CD4-positive, alpha-beta T cell (primary cell): ENCODE measurements around the gene RBBP4. TPM values are rescaled to one million over a fixed set of nuclear protein-coding genes. Genes with fewer than 3 reads are reported as not detected.

Experiments used
- ATAC-seq: fragments of 200-7000 bp; cut with Tn5 transposase; one replicate; pipeline ENCODE4 v1.10.0; 2022; ENCODE audit warnings: mild to moderate bottlenecking; ENCODE audit not compliant: poor library complexity
- CTCF ChIA-PET: fragments of 350-600 bp; sonication (Branson Sonifier 250); formaldehyde crosslinking; loops from one replicate; lab custom pipeline; 2021; ENCODE audit warnings: antibody characterized with exemption, inconsistent platforms; lab: Charles Lee
- POLR2A ChIA-PET: fragments of 350-600 bp; sonication (Branson Sonifier 250); formaldehyde crosslinking; loops from one replicate; lab custom pipeline; 2021; ENCODE audit warnings: antibody characterized with exemption, inconsistent platforms; lab: Charles Lee
- DNase-seq, 14 experiments: peaks; one replicate each; pipeline ENCODE4 v3.0.0-alpha.2; 2013 to 2020; ENCODE audit warnings: mixed read lengths in 2 of 14
- H3K27ac ChIP-seq, 2 donors: one replicate each; pipeline versions ENCODE4 v1.5.1 to v1.7.0; 2013; ENCODE audit warnings: low read length in 2 of 2, low read depth in 1 of 2, mild to moderate bottlenecking in 1 of 2
- H3K27me3 ChIP-seq, 2 experiments: 1 replicate in 1 of 2; 2 replicates in 1 of 2; pipeline versions ENCODE4 v1.6.1 to v1.7.0; 2013; ENCODE audit warnings: low read length in 2 of 2, control low read depth in 1 of 2, mild to moderate bottlenecking in 1 of 2, moderate library complexity in 1 of 2; ENCODE audit not compliant: insufficient read depth in 2 of 2, control insufficient read depth in 1 of 2
- H3K36me3 ChIP-seq: one replicate; pipeline ENCODE4 v1.6.1; 2013; ENCODE audit warnings: low read length, control low read depth; ENCODE audit not compliant: insufficient read depth
- H3K4me1 ChIP-seq: one replicate; pipeline ENCODE4 v1.6.1; 2013; ENCODE audit warnings: low read length, control low read depth; ENCODE audit not compliant: insufficient read depth
- H3K4me3 ChIP-seq: one replicate; pipeline ENCODE4 v1.5.1; 2013; ENCODE audit warnings: mild to moderate bottlenecking, low read length, moderate library complexity
- H3K9me3 ChIP-seq, 2 experiments: 1 replicate in 1 of 2; 2 replicates in 1 of 2; pipeline versions ENCODE4 v1.6.1 to v1.7.0; 2013; ENCODE audit warnings: low read length in 2 of 2, mild to moderate bottlenecking in 2 of 2, control low read depth in 1 of 2, moderate library complexity in 1 of 2; ENCODE audit not compliant: control insufficient read depth in 1 of 2, insufficient read depth in 1 of 2
- H3K27ac Mint-ChIP-seq: one replicate; pipeline ENCODE4 v1.8.0; 2020; ENCODE audit warnings: mixed read lengths
- H3K27me3 Mint-ChIP-seq: one replicate; pipeline ENCODE4 v1.8.0; 2021; ENCODE audit warnings: mixed read lengths
- H3K36me3 Mint-ChIP-seq: one replicate; pipeline ENCODE4 v1.8.0; 2021; ENCODE audit warnings: low read depth, mixed read lengths
- H3K4me1 Mint-ChIP-seq: one replicate; pipeline ENCODE4 v1.8.0; 2021; ENCODE audit warnings: low read depth, mixed read lengths
- H3K4me3 Mint-ChIP-seq: one replicate; pipeline ENCODE4 v1.8.0; 2020; ENCODE audit warnings: mild to moderate bottlenecking, mixed read lengths
- H3K9me3 Mint-ChIP-seq: one replicate; pipeline ENCODE4 v1.8.0; 2020; ENCODE audit warnings: mixed read lengths
- intact Hi-C, 2 experiments: fragments of 100-400 bp; cut with DNase I in 1 of 2; cut with micrococcal nuclease in 1 of 2; formaldehyde crosslinking; loops; one replicate each; pipeline versions ENCODE4 v1.15.1 to v1.9.0; 2023 to 2025; cut with DNase I, micrococcal nuclease
- total RNA-seq, 174 experiments: library from RNA in 2 of 174; stranded (reverse) in 2 of 174; gene quantifications; one replicate each; pipeline ENCODE4 v1.2.3 and lab custom pipeline; 2021 to 2026
- TF ChIP-seq, protein P1 (sequence below): fragments of 200-600 bp; IDR thresholded peaks from one replicate; pipeline ENCODE4 v1.8.0; 2022; ENCODE audit warnings: antibody characterized with exemption, mild to moderate bottlenecking

RBBP4 gene
- total RNA-seq, 2 experiments from 2014 or later, result 108 to 117 TPM

DNA sequence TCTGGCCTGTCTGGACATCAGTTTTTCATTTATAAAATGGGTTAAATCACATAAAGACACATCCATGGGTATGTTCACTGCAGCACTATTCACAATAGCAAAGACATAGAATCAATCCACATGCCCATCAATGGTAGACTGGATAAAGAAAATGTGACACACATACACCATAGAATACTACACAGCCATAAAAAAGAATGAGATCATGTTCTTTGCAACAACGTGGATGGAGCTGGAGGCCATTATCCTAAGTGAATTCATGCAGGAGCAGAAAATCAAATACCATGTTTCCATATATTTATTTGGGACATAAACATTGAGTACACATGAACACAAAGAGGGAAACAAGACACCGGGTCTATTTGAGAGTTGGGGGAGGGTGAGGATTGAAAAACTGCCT, 28.8 kb upstream of the RBBP4 start:
- CTCF ChIA-PET, result no interaction called here
- H3K4me1 Mint-ChIP-seq, result peaks cover 19% of the 10 kb centered on the region
- POLR2A ChIA-PET, result no interaction called here

DNA sequence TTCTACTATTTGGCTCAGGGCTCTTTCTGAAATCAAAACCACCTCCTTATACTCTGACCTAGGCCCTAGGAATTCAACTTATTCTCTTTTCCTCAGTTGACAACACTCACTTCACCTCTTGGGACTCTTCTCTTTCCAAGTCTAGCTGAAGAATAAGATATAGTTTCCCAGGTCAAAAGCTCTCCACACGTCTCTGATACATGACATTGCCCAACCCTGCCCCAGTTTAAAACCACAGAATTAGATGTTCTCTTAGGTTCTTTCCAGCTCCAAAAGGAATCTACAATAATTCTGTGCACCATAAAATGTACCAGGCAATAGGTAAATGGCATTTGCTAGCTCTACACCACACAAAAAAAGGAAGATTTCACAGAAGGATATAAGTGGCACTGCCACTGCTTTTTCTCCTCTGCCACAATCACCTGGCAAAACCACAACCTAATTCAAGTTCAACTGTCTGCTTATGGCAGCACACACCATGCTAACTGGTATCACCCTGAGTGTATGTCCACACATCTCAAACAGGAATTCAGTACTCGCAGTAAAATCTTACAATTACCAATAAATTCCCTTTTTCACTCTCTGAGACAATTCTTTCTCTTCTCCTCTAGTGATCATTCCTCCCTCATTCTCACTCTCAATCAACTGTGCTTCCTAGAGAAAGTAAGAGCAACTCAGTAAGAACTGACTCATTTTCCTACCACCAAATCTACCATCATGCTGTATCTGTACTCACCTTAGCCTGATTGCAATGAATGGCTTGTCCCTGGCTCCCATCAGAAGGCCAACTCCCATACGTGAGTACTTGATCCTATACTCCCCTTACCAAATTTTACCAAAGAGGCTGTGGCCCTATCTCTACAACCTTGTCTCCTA, 28.0 kb upstream of the RBBP4 start:
- no peak overlapping the region for H3K27ac ChIP-seq
- Mint-ChIP-seq H3K4me1 (peaks cover 24% of the 10 kb centered on the region), H3K4me3 (no peak overlapping the region), H3K27me3 (no peaks in the 10 kb centered on the region), H3K27ac (peak overlapping the region; percentile 20), H3K9me3 (no peaks in the 10 kb centered on the region), H3K36me3 (peaks cover 73% of the 10 kb centered on the region)
- intact Hi-C loops, result no loop called here
- DNase-seq (peak in 1 of 14 experiments; percentile 19), ATAC-seq (no peak)
- TF ChIP-seq, protein P1, sequence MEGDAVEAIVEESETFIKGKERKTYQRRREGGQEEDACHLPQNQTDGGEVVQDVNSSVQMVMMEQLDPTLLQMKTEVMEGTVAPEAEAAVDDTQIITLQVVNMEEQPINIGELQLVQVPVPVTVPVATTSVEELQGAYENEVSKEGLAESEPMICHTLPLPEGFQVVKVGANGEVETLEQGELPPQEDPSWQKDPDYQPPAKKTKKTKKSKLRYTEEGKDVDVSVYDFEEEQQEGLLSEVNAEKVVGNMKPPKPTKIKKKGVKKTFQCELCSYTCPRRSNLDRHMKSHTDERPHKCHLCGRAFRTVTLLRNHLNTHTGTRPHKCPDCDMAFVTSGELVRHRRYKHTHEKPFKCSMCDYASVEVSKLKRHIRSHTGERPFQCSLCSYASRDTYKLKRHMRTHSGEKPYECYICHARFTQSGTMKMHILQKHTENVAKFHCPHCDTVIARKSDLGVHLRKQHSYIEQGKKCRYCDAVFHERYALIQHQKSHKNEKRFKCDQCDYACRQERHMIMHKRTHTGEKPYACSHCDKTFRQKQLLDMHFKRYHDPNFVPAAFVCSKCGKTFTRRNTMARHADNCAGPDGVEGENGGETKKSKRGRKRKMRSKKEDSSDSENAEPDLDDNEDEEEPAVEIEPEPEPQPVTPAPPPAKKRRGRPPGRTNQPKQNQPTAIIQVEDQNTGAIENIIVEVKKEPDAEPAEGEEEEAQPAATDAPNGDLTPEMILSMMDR, result no peak
- peaks cover 6% of the 10 kb centered on the region for H3K4me1 ChIP-seq
- no peak overlapping the region for H3K4me3 ChIP-seq
- H3K27me3 ChIP-seq, result no peaks in the 10 kb centered on the region
- H3K36me3 ChIP-seq, result peaks cover 26% of the 10 kb centered on the region
- H3K9me3 ChIP-seq, result no peaks in the 10 kb centered on the region
- CTCF ChIA-PET, result no interaction called here
- POLR2A ChIA-PET, result no interaction called here

More for the DNA sequence above, 28.8 kb upstream of the RBBP4 start:
- no peaks in the 10 kb centered on the region for H3K4me1 ChIP-seq
- no peak overlapping the region for H3K27ac Mint-ChIP-seq
- H3K9me3 Mint-ChIP-seq, result no peaks in the 10 kb centered on the region
- no peaks in the 10 kb centered on the region for H3K9me3 ChIP-seq
- no peaks in the 10 kb centered on the region for H3K27me3 ChIP-seq
- no peak overlapping the region for H3K27ac ChIP-seq
- no peak for ATAC-seq
- H3K36me3 Mint-ChIP-seq, result peaks cover 69% of the 10 kb centered on the region
- TF ChIP-seq, protein P1, result no peak
- DNase-seq, result no peak
- intact Hi-C loops, result no loop called here
- no peak overlapping the region for H3K4me3 ChIP-seq
- H3K27me3 Mint-ChIP-seq, result no peaks in the 10 kb centered on the region
- no peak overlapping the region for H3K4me3 Mint-ChIP-seq
- H3K36me3 ChIP-seq, result peaks cover 20% of the 10 kb centered on the region

GRCh38 chr1:32623775-32624174, 27.2 kb upstream of the RBBP4 start:
- no peaks in the 10 kb centered on the region for H3K9me3 ChIP-seq
- ATAC-seq (peak; percentile 46), DNase-seq (peak in 1 of 14 experiments; percentile 25)
- peaks cover 24% of the 10 kb centered on the region for H3K4me1 Mint-ChIP-seq
- ChIA-PET POLR2A (no interaction called here), CTCF (no interaction called here)
- H3K9me3 Mint-ChIP-seq, result no peaks in the 10 kb centered on the region
- peaks cover 6% of the 10 kb centered on the region for H3K4me1 ChIP-seq
- H3K27ac Mint-ChIP-seq, result peak overlapping the region; percentile 20
- H3K27ac ChIP-seq, result no peak overlapping the region
- no peaks in the 10 kb centered on the region for H3K27me3 Mint-ChIP-seq
- intact Hi-C loops, result no loop called here
- H3K27me3 ChIP-seq, result no peaks in the 10 kb centered on the region
- peaks cover 74% of the 10 kb centered on the region for H3K36me3 Mint-ChIP-seq
- TF ChIP-seq, protein P1, result no peak
- H3K36me3 ChIP-seq, result peaks cover 31% of the 10 kb centered on the region
- H3K4me3 Mint-ChIP-seq, result no peak overlapping the region
- H3K4me3 ChIP-seq, result no peak overlapping the region
